Tibial nerve (tissue), 4 donors: Measurements from ENCODE around the gene MRPS27. TPM values are rescaled to one million over a fixed set of nuclear protein-coding genes. Genes with fewer than 3 reads are reported as not detected.

ENCODE experiments used
- DNase-seq, 2 donors: peaks; one replicate each; pipeline ENCODE4 v3.0.0-alpha.2; 2019; ENCODE audit warnings: low spot score in 2 of 2
- H3K27ac ChIP-seq, 4 donors: fragments of 200-600 bp; sonication (generic) in 3 of 4; one replicate each; pipeline ENCODE4 v1.5.1; 2017 to 2019; ENCODE audit warnings: mild to moderate bottlenecking in 1 of 4
- H3K27me3 ChIP-seq, 2 donors: fragments of 200-600 bp; sonication (generic) in 1 of 2; one replicate each; pipeline versions ENCODE4 v1.5.1 to v1.6.0; 2017 to 2019
- H3K36me3 ChIP-seq, 3 donors: fragments of 200-600 bp; sonication (generic); one replicate each; pipeline ENCODE4 v1.5.1; 2018 to 2019
- H3K4me1 ChIP-seq, 4 donors: fragments of 200-600 bp; sonication (generic) in 3 of 4; one replicate each; pipeline ENCODE4 v1.5.1; 2017 to 2019
- H3K4me3 ChIP-seq, 4 donors: fragments of 200-600 bp; sonication (generic) in 3 of 4; one replicate each; pipeline ENCODE4 v1.5.1; 2017 to 2019; ENCODE audit warnings: mild to moderate bottlenecking in 1 of 4, moderate library complexity in 1 of 4
- H3K9me3 ChIP-seq, 4 donors: fragments of 200-600 bp; sonication (generic) in 3 of 4; one replicate each; pipeline ENCODE4 v1.5.1; 2017 to 2019
- EP300 ChIP-seq, 2 donors: sonication (generic); formaldehyde crosslinking; IDR thresholded peaks; one replicate each; pipeline ENCODE4 v1.6.1; 2017; ENCODE audit warnings: antibody characterized with exemption in 2 of 2, mild to moderate bottlenecking in 1 of 2
- POLR2A ChIP-seq, 2 donors: fragments of 450-650 bp; IDR thresholded peaks; one replicate each; pipeline ENCODE4 v1.6.1; 2017; ENCODE audit warnings: antibody characterized with exemption in 2 of 2, mild to moderate bottlenecking in 2 of 2, moderate library complexity in 2 of 2
- WGBS, 2 donors: methylation state at CpG; one replicate each; pipeline ENCODE4 v1.1.5; 2018; 5-methylcytosine and 5-hydroxymethylcytosine counted together
- total RNA-seq, 4 donors: library from RNA; depleted of rRNA; stranded (reverse); fragments of >200 nt; gene quantifications; one replicate each; pipeline ENCODE4 v1.1.0, GENCODE V29; 2016
- TF ChIP-seq, protein P1 (sequence below), 5 experiments: fragments of 200-600 bp in 3 of 5; fragments of 450-650 bp in 2 of 5; sonication (generic) in 3 of 5; IDR thresholded peaks; one replicate each; pipeline ENCODE4 v1.5.1; 2016 to 2019; ENCODE audit warnings: antibody characterized with exemption in 5 of 5, mild to moderate bottlenecking in 3 of 5, moderate library complexity in 2 of 5

Gene MRPS27
- total RNA-seq, 4 donors from 2014 or later = 44.4 to 59.0 (median 47.4) TPM

GRCh38 chr5:72210888-72211678 is 109.0 kb downstream of the MRPS27 start:
- peak overlapping the region in 3 of 4 donors; percentile 57 to 75 (median 65) for H3K27ac ChIP-seq
- DNase-seq = peak; percentile 47 to 48
- no peaks in the 10 kb centered on the region for H3K27me3 ChIP-seq
- H3K4me1 ChIP-seq = peaks cover 0 to 29% (median 3%) of the 10 kb centered on the region in 4 donors
- no peak overlapping the region for H3K4me3 ChIP-seq
- peaks cover 0 to 16% (median 0%) of the 10 kb centered on the region in 3 donors for H3K36me3 ChIP-seq
- H3K9me3 ChIP-seq = no peaks in the 10 kb centered on the region
- 36% methylated on average over 6 of the region's 6 CpGs for WGBS, 2 donors
- TF ChIP-seq, protein P1, sequence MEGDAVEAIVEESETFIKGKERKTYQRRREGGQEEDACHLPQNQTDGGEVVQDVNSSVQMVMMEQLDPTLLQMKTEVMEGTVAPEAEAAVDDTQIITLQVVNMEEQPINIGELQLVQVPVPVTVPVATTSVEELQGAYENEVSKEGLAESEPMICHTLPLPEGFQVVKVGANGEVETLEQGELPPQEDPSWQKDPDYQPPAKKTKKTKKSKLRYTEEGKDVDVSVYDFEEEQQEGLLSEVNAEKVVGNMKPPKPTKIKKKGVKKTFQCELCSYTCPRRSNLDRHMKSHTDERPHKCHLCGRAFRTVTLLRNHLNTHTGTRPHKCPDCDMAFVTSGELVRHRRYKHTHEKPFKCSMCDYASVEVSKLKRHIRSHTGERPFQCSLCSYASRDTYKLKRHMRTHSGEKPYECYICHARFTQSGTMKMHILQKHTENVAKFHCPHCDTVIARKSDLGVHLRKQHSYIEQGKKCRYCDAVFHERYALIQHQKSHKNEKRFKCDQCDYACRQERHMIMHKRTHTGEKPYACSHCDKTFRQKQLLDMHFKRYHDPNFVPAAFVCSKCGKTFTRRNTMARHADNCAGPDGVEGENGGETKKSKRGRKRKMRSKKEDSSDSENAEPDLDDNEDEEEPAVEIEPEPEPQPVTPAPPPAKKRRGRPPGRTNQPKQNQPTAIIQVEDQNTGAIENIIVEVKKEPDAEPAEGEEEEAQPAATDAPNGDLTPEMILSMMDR (IDR thresholded peaks at IDR 0.05) = no peak
- TF ChIP-seq EP300 (IDR thresholded peaks at IDR 0.05) (no peak), POLR2A (IDR thresholded peaks at IDR 0.05) (no peak)

- 58 to 68% methylated on average over 10 of the region's 10 CpGs for WGBS, 2 donors
- TF ChIP-seq, protein P1 (IDR thresholded peaks at IDR 0.05) = no peak
- no peak for TF ChIP-seq POLR2A (IDR thresholded peaks at IDR 0.05)
- no peak for TF ChIP-seq EP300 (IDR thresholded peaks at IDR 0.05)
- DNase-seq = no peak
Measured at GRCh38 chr5:72209147-72210115, 110.6 kb downstream of the MRPS27 start.

DNA sequence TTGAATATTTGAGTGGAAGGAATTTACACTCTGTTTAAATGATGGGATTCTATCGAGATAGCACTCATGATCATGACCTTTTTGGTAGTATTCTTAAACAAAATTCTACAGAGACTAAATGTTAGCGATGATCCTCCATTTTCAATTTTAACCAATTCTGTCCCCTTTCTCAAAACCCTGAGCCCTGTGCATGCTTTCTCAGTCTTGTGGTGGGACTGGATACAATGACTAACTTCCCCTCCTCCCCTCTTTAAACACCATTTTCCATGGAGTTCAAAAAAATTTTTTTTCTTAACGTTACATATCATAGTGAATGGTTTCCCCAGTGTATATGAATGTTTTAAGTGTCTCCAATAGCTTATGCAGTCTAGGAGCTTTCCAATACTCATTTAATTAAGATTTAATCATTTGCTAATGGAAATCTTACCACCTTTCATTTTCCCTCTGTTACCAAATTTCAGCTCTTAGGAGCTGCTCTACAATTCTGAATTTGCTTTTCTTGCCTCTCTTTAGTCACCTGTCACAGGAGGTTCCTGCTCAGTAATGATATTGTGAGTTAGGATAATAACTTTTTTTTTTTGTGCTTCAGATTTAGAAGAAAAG is 111.6 kb downstream of the MRPS27 start:
- Histone ChIP-seq H3K36me3 (peaks cover 0 to 37% (median 0%) of the 10 kb centered on the region in 3 donors), H3K9me3 (no peaks in the 10 kb centered on the region), H3K27me3 (no peaks in the 10 kb centered on the region), H3K27ac (peak overlapping the region in 2 of 4 donors; percentile 11 to 13), H3K4me3 (no peak overlapping the region), H3K4me1 (peaks cover 0 to 32% (median 3%) of the 10 kb centered on the region in 4 donors)
- WGBS, 2 donors = 71 to 79% methylated on average over 3 of the region's 3 CpGs
- DNase-seq = no peak
- TF ChIP-seq, protein P1 (IDR thresholded peaks at IDR 0.05) = no peak
- TF ChIP-seq EP300 (IDR thresholded peaks at IDR 0.05) = no peak
- TF ChIP-seq POLR2A (IDR thresholded peaks at IDR 0.05) = no peak

More at GRCh38 chr5:72209147-72210115, 110.6 kb downstream of the MRPS27 start:
- Histone ChIP-seq H3K4me3 (no peak overlapping the region), H3K27ac (peak overlapping the region in 1 of 4 donors; percentile 54), H3K27me3 (no peaks in the 10 kb centered on the region), H3K36me3 (peaks cover 0 to 27% (median 0%) of the 10 kb centered on the region in 3 donors), H3K9me3 (no peaks in the 10 kb centered on the region), H3K4me1 (peaks cover 0 to 32% (median 3%) of the 10 kb centered on the region in 4 donors)

GRCh38 chr5:72206994-72207393 is 113.0 kb downstream of the MRPS27 start:
- peak overlapping the region in 1 of 4 donors; percentile 30 for H3K27ac ChIP-seq
- peaks cover 0 to 35% (median 3%) of the 10 kb centered on the region in 4 donors for H3K4me1 ChIP-seq
- peaks cover 0 to 51% (median 0%) of the 10 kb centered on the region in 3 donors for H3K36me3 ChIP-seq
- H3K9me3 ChIP-seq = no peaks in the 10 kb centered on the region
- H3K4me3 ChIP-seq = no peak overlapping the region
- DNase-seq = no peak
- no peaks in the 10 kb centered on the region for H3K27me3 ChIP-seq
- TF ChIP-seq POLR2A (IDR thresholded peaks at IDR 0.05) (no peak), EP300 (IDR thresholded peaks at IDR 0.05) (no peak)
- TF ChIP-seq, protein P1 (IDR thresholded peaks at IDR 0.05) = no peak
- 41 to 50% methylated on average over 3 of the region's 3 CpGs for WGBS, 2 donors
